Gastrocnemius medialis (tissue), 4 donors: ENCODE measurements around the gene RPS15. TPM values are rescaled to one million over a fixed set of nuclear protein-coding genes. Genes with fewer than 3 reads are reported as not detected.

ENCODE experiments used
- ATAC-seq, 2 donors: fragments of 150-250 bp; one replicate each; pipeline ENCODE4 v1.9.1; 2016
- DNase-seq, 2 donors: peaks; one replicate each; pipeline ENCODE4 v3.0.0-alpha.2; 2019
- H3K27ac ChIP-seq, 4 donors: fragments of 200-600 bp; sonication (generic); 1 replicate in 1 of 4; 2 replicates in 3 of 4; pipeline ENCODE4 v1.5.1; 2016 to 2018; ENCODE audit warnings: mild to moderate bottlenecking in 2 of 4, moderate library complexity in 1 of 4
- H3K27me3 ChIP-seq, 3 donors: fragments of 200-600 bp; sonication (generic) in 2 of 3; 1 replicate in 1 of 3; 2 replicates in 2 of 3; pipeline versions ENCODE4 v1.5.1 to v1.6.0; 2016 to 2019; ENCODE audit warnings: mild to moderate bottlenecking in 1 of 3, moderate library complexity in 1 of 3
- H3K36me3 ChIP-seq, 2 donors: fragments of 200-600 bp; sonication (generic) in 1 of 2; one replicate each; pipeline ENCODE4 v1.5.1; 2017 to 2018
- H3K4me1 ChIP-seq, 2 donors: fragments of 200-600 bp; sonication (generic) in 1 of 2; one replicate each; pipeline ENCODE4 v1.5.1; 2016 to 2017; ENCODE audit warnings: mild to moderate bottlenecking in 2 of 2
- H3K4me3 ChIP-seq, 4 donors: fragments of 200-600 bp; sonication (generic) in 3 of 4; 1 replicate in 1 of 4; 2 replicates in 3 of 4; pipeline ENCODE4 v1.5.1; 2016 to 2019; ENCODE audit warnings: mild to moderate bottlenecking in 2 of 4
- H3K9me3 ChIP-seq, 3 donors: fragments of 200-600 bp; sonication (generic) in 2 of 3; 1 replicate in 1 of 3; 2 replicates in 2 of 3; pipeline ENCODE4 v1.5.1; 2016 to 2019
- POLR2A ChIP-seq, 2 donors: fragments of 450-650 bp; IDR thresholded peaks; one replicate each; pipeline ENCODE4 v1.6.1; 2017; ENCODE audit warnings: antibody characterized with exemption in 2 of 2, mild to moderate bottlenecking in 2 of 2, moderate library complexity in 2 of 2
- in situ Hi-C, 4 donors: fragments of 200-750 bp; cut with MboI; loops; one replicate each; pipeline versions ENCODE4 v1.15.0 to v1.8.0; 2017; ENCODE audit warnings: low sequenced_read_pairs in 4 of 4
- intact Hi-C: fragments of 100-400 bp; cut with DNase I; formaldehyde crosslinking; loops from one replicate; pipeline ENCODE4 v1.15.1; 2023; ENCODE audit warnings: low total_unique reads
- total RNA-seq, 4 donors: library from RNA; depleted of rRNA; stranded (reverse); fragments of >200 nt; gene quantifications; one replicate each; pipeline versions ENCODE4 v1.1.0 to v1.2.3, GENCODE V29; 2016
- TF ChIP-seq, protein P1 (sequence below), 5 experiments: fragments of 450-650 bp in 3 of 5; fragments of 200-600 bp in 2 of 5; sonication (generic) in 2 of 5; IDR thresholded peaks in 4 of 5; conservative IDR thresholded peaks in 1 of 5; 1 replicate in 4 of 5; 2 replicates in 1 of 5; pipeline ENCODE4 v1.5.1; 2016 to 2019; ENCODE audit warnings: antibody characterized with exemption in 5 of 5, mild to moderate bottlenecking in 3 of 5, moderate library complexity in 3 of 5

Gene RPS15
- total RNA-seq = 1,000 to 10,000 TPM; 2,323 to 3,835 (median 2,607) TPM

DNA sequence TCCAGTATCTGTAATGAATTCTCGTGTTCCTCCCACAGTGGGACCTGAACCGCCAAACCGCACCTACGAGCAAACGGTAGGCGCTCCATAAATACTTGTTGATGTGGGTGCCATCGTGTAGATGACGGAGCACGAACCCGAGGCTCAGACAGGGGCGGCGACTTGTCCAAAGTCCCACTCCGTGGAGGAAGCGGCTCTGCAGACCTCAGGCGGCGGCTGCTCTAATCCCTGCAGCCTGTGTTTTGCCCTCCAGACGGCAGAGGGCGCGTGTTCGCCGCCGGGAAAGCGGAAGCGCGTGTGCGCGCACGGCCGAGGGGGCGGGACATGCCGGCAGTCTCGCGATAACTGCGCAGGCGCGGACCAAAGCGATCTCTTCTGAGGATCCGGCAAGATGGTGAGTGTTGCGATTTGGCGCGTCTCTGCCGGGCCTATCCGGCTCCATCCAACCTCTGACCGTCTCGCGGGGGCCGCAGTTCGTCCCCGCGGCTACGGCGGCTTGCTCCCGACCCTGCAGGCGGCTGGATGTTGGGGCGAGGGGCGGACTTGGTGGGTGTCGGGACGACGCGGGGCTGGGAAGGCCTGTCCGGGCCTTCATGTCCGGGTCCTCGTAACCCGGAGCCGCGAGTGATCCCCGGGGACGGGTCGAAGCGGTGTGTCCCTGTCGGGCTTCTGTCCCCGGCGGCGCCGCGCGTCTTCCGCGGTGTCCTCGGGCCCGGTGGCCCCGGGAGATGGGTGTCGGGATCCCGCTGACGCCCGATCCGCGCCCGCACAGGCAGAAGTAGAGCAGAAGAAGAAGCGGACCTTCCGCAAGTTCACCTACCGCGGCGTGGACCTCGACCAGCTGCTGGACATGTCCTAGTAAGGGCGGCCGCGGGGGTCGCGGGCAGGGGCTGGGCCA, at the start of gene RPS15:
Gene RPS15 (plus strand): TSS at position 362 of the 898 bp plus-strand sequence. CDS start 30 bp downstream, at position 392.
- peak; percentile 88 to 92 for DNase-seq
- Histone ChIP-seq H3K36me3 (peaks cover 2 to 51% of the 10 kb centered on the region in 2 donors), H3K9me3 (no peaks in the 10 kb centered on the region), H3K4me1 (peaks cover 14 to 29% of the 10 kb centered on the region in 2 donors), H3K4me3 (peak within 1 kb of the TSS; percentile 81 to 98 (median 88)), H3K27me3 (no peaks in the 10 kb centered on the region), H3K27ac (peak within 1 kb of the TSS; percentile 86 to 92 (median 88))
- peak; percentile 90 to 94 for ATAC-seq
- in situ Hi-C loops = no loop called here
- TF ChIP-seq, protein P1, sequence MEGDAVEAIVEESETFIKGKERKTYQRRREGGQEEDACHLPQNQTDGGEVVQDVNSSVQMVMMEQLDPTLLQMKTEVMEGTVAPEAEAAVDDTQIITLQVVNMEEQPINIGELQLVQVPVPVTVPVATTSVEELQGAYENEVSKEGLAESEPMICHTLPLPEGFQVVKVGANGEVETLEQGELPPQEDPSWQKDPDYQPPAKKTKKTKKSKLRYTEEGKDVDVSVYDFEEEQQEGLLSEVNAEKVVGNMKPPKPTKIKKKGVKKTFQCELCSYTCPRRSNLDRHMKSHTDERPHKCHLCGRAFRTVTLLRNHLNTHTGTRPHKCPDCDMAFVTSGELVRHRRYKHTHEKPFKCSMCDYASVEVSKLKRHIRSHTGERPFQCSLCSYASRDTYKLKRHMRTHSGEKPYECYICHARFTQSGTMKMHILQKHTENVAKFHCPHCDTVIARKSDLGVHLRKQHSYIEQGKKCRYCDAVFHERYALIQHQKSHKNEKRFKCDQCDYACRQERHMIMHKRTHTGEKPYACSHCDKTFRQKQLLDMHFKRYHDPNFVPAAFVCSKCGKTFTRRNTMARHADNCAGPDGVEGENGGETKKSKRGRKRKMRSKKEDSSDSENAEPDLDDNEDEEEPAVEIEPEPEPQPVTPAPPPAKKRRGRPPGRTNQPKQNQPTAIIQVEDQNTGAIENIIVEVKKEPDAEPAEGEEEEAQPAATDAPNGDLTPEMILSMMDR (IDR thresholded peaks at IDR 0.05 in 4 of 5, conservative IDR thresholded peaks at IDR 0.05 in 1 of 5) = peak; percentile 89 to 97 (median 95)
- peak; percentile 92 to 96 for TF ChIP-seq POLR2A (IDR thresholded peaks at IDR 0.05)
- intact Hi-C loops = loop anchor here (1.0 to 2.0 kb wide), 3 partner anchors 19 to 41 kb away; partner anchors contain the start of genes C19orf25 and DAZAP1

DNA sequence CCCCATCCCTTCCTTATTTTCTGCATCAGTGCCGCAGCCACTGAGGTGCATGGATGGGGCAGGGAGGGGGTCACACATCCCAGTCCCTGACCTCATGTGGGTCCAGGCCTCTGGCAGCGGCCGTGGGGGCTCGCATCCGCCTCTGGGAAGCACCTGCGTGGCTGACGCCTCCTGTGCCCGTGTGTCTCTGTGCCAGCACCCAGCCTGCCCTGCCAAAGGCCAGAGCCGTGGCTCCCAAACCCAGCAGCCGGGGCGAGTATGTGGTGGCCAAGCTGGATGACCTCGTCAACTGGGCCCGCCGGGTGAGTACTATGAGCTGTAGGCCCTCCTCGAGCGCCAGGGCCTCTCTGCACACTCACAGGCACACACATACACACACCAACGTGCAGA, 49.6 kb upstream of the RPS15 start:
- peaks cover 35 to 41% of the 10 kb centered on the region in 2 donors for H3K4me1 ChIP-seq
- no peak for ATAC-seq
- intact Hi-C loops (loop anchor here (10.0 kb wide), 1 partner anchor 476 kb away; the partner anchor contains the start of gene KLF16), in situ Hi-C loops (no loop called here)
- DNase-seq = no peak
- peak overlapping the region; percentile 52 to 96 (median 93) for H3K27ac ChIP-seq
- no peaks in the 10 kb centered on the region for H3K27me3 ChIP-seq
- no peak for TF ChIP-seq POLR2A (IDR thresholded peaks at IDR 0.05)
- TF ChIP-seq, protein P1 (IDR thresholded peaks at IDR 0.05 in 4 of 5, conservative IDR thresholded peaks at IDR 0.05 in 1 of 5) = no peak
- no peak overlapping the region for H3K4me3 ChIP-seq
- no peaks in the 10 kb centered on the region for H3K9me3 ChIP-seq
- peaks cover 0 to 46% of the 10 kb centered on the region in 2 donors for H3K36me3 ChIP-seq

DNA sequence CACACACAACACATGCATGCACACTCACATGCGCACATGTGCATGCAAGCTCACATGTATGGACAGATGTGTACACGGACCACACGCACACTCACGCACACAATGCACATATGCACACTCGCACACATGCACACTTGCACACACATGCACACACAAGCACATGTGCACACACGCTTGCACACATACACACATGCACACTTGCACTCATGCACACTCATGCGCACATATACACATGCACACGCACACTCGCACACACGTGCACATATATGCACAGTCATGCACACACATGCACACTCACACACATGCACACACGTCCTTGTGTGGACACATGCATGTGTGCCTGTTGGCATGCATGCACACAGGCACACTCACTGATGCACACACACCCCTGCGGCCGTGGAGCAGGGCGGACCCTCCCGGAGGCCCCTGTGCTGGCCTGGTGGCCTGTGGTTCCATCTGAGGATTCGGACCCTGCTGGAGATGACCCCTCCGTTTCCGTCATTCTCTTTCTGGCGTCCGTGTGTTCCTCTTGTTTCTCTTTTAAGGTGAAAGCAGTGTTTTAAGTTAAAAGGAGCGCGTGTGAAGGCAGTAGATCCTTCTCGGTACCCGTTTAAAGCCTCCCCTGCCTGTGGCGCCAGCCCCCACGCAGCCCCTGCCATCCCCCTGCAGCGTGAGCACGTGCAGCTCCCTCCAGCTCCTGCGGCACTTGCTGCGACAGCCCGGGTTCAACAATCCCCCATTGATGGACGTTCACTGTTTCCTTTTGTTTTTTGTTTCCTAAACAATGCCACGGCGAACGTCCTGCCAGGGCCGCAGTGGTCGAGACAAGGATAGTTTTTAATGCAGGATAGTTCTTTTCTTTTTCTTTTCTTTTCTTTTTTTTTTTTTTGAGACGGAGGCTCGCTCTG, 48.9 kb upstream of the RPS15 start:
- TF ChIP-seq, protein P1 (IDR thresholded peaks at IDR 0.05 in 4 of 5, conservative IDR thresholded peaks at IDR 0.05 in 1 of 5) = no peak
- no peak for TF ChIP-seq POLR2A (IDR thresholded peaks at IDR 0.05)

DNA sequence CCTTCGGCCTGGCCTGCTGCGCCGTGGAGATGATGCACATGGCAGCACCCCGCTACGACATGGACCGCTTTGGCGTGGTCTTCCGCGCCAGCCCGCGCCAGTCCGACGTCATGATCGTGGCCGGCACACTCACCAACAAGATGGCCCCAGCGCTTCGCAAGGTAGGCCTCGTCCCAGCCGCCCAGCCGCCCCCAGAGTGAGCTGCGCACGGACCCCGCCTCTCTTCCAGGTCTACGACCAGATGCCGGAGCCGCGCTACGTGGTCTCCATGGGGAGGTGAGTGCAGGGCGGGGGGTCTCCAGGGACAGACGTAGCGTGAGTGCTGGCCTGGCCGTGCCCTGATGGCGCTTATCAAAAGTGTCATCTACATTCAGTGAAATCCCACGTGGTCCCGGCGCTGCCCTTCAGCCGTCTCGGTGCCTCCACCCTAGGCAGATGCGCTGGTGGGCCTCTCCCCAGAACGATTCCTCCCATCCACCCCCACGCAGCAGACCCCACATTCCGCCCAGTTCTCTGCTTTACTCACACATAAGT, 47.2 kb upstream of the RPS15 start:
- no peak for TF ChIP-seq POLR2A (IDR thresholded peaks at IDR 0.05)
- TF ChIP-seq, protein P1 (IDR thresholded peaks at IDR 0.05 in 4 of 5, conservative IDR thresholded peaks at IDR 0.05 in 1 of 5) = no peak
- no peak for DNase-seq
- in situ Hi-C loops = no loop called here
- intact Hi-C loops = no loop called here
- no peaks in the 10 kb centered on the region for H3K9me3 ChIP-seq
- H3K27me3 ChIP-seq = no peaks in the 10 kb centered on the region
- no peak overlapping the region for H3K27ac ChIP-seq
- H3K4me1 ChIP-seq = peaks cover 22 to 35% of the 10 kb centered on the region in 2 donors
- H3K36me3 ChIP-seq = peaks cover 0 to 51% of the 10 kb centered on the region in 2 donors
- H3K4me3 ChIP-seq = no peak overlapping the region
- no peak for ATAC-seq

More for the DNA sequence above, 48.9 kb upstream of the RPS15 start:
- in situ Hi-C loops (no loop called here), intact Hi-C loops (loop anchor here (10.0 kb wide), 1 partner anchor 476 kb away; the partner anchor contains the start of gene KLF16)
- peaks cover 0 to 51% of the 10 kb centered on the region in 2 donors for H3K36me3 ChIP-seq
- no peaks in the 10 kb centered on the region for H3K27me3 ChIP-seq
- H3K4me1 ChIP-seq = peaks cover 34 to 40% of the 10 kb centered on the region in 2 donors
- DNase-seq = no peak
- no peak for ATAC-seq
- H3K27ac ChIP-seq = peak overlapping the region in 1 of 4 donors; percentile 96
- H3K4me3 ChIP-seq = no peak overlapping the region
- no peaks in the 10 kb centered on the region for H3K9me3 ChIP-seq
